SU-DHL-6 (cell line): Measurements from ENCODE around the gene IQCM.

ENCODE experiments used
- CTCF ChIP-seq: fragments of 200-600 bp; sonication (generic); IDR thresholded peaks from one replicate; pipeline ENCODE4 v1.5.1; 2017; ENCODE audit warnings: antibody characterized with exemption, mild to moderate bottlenecking, low read length, moderate library complexity; ENCODE audit not compliant: insufficient read depth, poor library complexity, severe bottlenecking
- EZH2phosphoT487 ChIP-seq: fragments of 200-600 bp; sonication (generic), shearing (Covaris generic); conservative IDR thresholded peaks from 2 replicates; pipeline ENCODE4 v1.6.1; 2018; ENCODE audit warnings: mild to moderate bottlenecking, antibody characterized with exemption, low read length, moderate library complexity, mixed read lengths

- no peak for TF ChIP-seq CTCF
- no peak for TF ChIP-seq EZH2phosphoT487
Measured at GRCh38 chr4:149784018-149784417, 31.6 kb downstream of the IQCM start.
